ENCODE measurements around the gene TDRD12.
"Not testable (repeated sequence)": the region's sequence is repeated elsewhere in the genome, so short reads cannot be mapped to it uniquely, and the experiment has no call there.

Gene TDRD12

GRCh38 chr19:32842061-32842460 is 122.5 kb downstream of the TDRD12 start:
- no peak for TF ChIP-seq JUND (IDR thresholded peaks at IDR 0.05; ENCODE audit: low read depth)
- DNase-seq (ENCODE audit: low read depth in 1 of 2, low spot score in 1 of 2) = no peak
- in situ Hi-C loops (cut with HindIII; ENCODE audit: low pct_unique_long_range_greater_than_20kb, low sequenced_read_pairs) = no loop called here

DNA sequence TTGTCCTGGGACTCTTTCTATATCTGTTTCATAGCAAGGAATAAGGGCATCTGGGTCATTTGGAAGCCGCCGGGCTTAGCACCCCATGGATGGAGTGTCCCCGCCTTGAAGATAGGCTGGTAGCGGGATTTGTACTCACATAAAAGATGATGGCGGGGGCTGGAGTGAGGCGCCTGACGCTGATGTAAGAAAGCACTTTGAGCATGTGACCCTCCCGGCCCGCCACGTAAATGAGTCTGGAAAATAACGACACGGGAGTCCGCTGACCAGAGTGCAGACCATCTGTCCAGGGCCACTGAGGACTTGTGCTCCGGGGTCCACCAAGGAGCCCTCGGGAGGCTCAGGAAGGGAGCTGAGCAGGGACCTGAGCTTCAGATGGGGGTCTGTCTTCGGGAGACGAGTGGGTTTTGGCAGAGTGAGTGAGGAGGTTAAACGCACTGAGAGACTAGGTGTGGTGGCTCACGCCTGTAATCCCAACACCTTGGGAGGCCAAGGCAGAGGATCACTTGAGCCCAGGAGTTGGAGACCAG is 124.2 kb downstream of the TDRD12 start:
- DNase-seq (ENCODE audit: low read depth in 1 of 2, low spot score in 1 of 2) = no peak
- TF ChIP-seq JUND (IDR thresholded peaks at IDR 0.05; ENCODE audit: low read depth) = no peak
- in situ Hi-C loops (cut with HindIII; ENCODE audit: low pct_unique_long_range_greater_than_20kb, low sequenced_read_pairs) = no loop called here

DNA sequence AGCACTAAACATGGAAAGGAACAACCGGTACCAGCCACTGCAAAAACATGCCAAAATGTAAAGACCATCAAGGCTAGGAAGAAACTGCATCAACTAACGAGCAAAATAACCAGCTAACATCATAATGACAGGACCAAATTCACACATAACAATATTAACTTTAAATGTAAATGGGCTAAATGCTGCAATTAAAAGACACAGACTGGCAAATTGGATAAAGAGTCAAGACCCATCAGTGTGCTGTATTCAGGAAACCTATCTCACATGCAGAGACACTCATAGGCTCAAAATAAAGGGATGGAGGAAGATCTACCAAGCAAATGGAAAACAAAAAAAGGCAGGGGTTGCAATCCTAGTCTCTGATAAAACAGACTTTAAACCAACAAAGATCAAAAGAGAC is 128.5 kb downstream of the TDRD12 start:
- in situ Hi-C loops (cut with HindIII; ENCODE audit: low pct_unique_long_range_greater_than_20kb, low sequenced_read_pairs); DNase-seq (ENCODE audit: low read depth in 1 of 2, low spot score in 1 of 2): not testable (repeated sequence)

DNA sequence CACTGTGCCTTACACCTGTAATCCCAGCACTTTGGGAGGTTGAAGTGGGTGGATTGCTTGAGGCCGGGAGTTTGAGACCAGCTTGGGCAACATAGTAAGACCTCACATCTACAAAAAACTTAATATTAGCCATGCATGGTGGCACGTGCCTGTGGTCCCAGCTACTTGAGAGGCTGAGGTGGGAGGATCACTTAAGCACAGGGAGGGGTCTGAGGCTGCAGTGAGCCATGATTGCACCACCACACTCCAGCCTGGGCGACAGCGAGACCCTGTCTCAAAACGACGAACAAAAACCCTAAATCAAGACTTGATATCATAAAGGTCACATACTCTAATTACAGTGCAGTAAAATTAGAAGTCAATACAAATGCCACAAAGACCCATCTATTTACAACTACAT is 132.6 kb downstream of the TDRD12 start:
- in situ Hi-C loops (cut with HindIII; ENCODE audit: low pct_unique_long_range_greater_than_20kb, low sequenced_read_pairs) = no loop called here
- DNase-seq (ENCODE audit: low read depth in 1 of 2, low spot score in 1 of 2) = no peak
- TF ChIP-seq JUND (IDR thresholded peaks at IDR 0.05; ENCODE audit: low read depth) = no peak

DNA sequence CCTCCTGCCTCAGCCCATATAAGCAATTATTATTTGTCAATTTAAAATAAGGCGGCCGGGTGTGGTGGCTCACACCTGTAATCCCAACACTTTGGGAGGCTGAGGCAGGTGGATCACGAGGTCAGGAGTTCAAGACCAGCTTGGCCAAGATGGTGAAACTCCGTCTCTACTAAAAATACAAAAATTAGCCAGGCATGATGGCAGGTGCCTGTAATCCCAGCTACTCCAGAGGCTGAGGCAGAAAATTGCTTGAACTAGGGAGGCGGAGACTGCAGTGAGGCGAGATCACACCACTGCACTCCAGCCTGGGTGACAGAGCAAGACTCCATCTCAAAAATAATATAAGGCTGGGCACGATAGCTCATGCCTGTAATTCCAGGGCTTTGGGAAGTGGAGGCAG is 137.3 kb downstream of the TDRD12 start:
- DNase-seq (ENCODE audit: low read depth in 1 of 2, low spot score in 1 of 2); in situ Hi-C loops (cut with HindIII; ENCODE audit: low pct_unique_long_range_greater_than_20kb, low sequenced_read_pairs): not testable (repeated sequence)

DNA sequence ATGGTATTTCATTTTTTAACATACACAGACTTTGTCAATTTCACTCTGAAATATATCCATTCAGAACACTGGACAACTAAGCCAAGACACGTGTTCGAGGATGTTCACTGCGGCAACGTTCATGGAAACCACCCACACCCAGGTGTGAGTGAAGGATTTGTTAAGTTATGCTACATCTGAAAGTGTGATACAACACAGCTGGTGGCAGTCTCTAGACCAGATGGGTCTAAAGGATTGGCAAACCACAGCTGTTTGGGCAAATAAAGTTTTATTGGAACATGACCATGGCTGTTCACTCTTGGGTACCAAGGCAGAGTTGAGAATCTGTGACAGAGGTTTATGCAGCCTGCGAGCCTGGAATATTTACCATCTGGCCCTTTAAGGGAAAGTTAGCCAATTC is 138.0 kb downstream of the TDRD12 start:
- TF ChIP-seq JUND (IDR thresholded peaks at IDR 0.05; ENCODE audit: low read depth) = no peak
- no peak for DNase-seq (ENCODE audit: low read depth in 1 of 2, low spot score in 1 of 2)
- in situ Hi-C loops (cut with HindIII; ENCODE audit: low pct_unique_long_range_greater_than_20kb, low sequenced_read_pairs) = no loop called here

DNA sequence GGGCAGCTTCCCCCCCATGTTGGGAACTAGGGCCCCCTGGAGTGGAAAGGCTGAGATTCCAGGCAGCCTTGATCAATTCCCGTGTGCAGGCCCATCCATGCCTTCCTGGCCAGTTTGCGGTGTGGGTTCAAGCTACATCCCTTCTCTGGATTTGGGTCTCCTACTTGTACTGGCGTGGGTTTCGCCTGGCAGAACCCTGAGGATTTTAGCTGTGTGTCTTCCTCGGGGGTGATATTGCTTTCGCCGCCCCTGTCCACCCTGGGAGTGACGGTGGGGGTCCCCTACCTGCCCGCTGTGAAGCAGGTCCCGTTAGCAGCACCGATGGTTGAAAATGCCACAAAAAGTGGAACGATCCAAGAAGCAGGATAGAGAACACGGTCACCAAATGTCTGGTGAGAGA is 138.6 kb downstream of the TDRD12 start:
- TF ChIP-seq JUND (IDR thresholded peaks at IDR 0.05; ENCODE audit: low read depth) = no peak
- DNase-seq (ENCODE audit: low read depth in 1 of 2, low spot score in 1 of 2) = no peak
- in situ Hi-C loops (cut with HindIII; ENCODE audit: low pct_unique_long_range_greater_than_20kb, low sequenced_read_pairs) = no loop called here

DNA sequence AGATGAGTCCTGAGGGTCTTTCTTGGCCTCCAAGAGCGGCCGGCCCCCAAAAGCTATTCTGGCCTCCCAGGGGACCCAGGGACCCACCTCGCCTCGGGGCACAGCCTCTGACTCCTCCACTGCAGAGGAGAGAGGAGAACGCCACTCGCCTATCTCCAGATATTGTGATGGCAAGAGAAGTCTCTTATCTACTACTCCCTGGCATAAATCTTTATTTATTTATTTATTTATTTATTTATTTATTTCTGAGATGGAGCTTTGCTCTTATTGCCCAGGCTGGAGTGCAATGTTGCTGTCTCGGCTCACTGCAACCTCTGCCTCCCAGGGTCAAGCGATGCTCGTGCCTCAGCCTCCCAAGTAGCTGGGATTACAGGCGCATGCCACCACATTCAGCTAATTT is 139.0 kb downstream of the TDRD12 start:
- in situ Hi-C loops (cut with HindIII; ENCODE audit: low pct_unique_long_range_greater_than_20kb, low sequenced_read_pairs) = no loop called here
- TF ChIP-seq JUND (IDR thresholded peaks at IDR 0.05; ENCODE audit: low read depth) = no peak
- DNase-seq (ENCODE audit: low read depth in 1 of 2, low spot score in 1 of 2) = no peak

- in situ Hi-C loops (cut with HindIII; ENCODE audit: low pct_unique_long_range_greater_than_20kb, low sequenced_read_pairs) = no loop called here
- no peak for DNase-seq (ENCODE audit: low read depth in 1 of 2, low spot score in 1 of 2)
- TF ChIP-seq JUND (IDR thresholded peaks at IDR 0.05; ENCODE audit: low read depth) = no peak
Measured at GRCh38 chr19:32859591-32859990, 140.0 kb downstream of the TDRD12 start.

DNA sequence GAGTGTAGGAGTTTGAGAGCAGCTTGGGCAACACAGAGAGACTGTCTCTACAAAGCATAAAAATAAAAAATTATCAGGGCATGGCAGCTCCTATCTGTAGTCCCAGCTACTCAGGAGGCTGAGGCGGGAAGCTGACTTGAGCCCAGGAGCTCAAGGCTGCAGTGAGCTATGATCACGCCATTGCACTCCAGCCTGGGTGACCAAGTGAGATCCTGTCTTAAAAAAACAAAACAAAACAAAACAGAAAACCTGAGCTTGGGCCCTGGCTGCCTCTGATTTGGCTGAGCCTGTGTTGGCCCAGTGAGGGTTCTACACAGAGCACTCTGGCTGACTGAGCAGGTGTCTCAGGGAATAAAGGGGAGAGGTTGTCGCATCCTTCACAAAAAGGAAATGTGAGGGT is 142.0 kb downstream of the TDRD12 start:
- in situ Hi-C loops (cut with HindIII; ENCODE audit: low pct_unique_long_range_greater_than_20kb, low sequenced_read_pairs) = no loop called here
- TF ChIP-seq JUND (IDR thresholded peaks at IDR 0.05; ENCODE audit: low read depth) = no peak
- DNase-seq (ENCODE audit: low read depth in 1 of 2, low spot score in 1 of 2) = no peak

DNA sequence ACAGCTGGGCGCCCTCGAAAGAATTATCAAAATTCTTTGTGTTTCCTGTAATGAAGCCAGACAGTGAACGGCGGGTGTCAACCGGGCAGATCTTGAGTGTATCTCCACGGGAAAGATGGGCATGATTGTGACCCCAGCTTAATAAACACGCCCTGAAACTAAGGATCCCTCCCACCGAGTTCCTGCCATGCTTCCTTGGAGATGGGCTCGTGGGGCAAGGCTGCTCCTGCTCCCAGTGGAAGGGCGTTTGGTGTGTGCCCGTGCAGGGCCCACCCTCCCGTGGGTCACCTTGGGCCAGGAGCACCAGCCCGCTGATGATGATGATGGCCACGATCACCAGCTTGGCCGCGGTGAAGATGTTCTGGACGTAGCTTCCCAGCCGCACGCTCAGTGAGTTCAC is 142.6 kb downstream of the TDRD12 start:
- in situ Hi-C loops (cut with HindIII; ENCODE audit: low pct_unique_long_range_greater_than_20kb, low sequenced_read_pairs) = no loop called here
- DNase-seq (ENCODE audit: low read depth in 1 of 2, low spot score in 1 of 2) = no peak
- no peak for TF ChIP-seq JUND (IDR thresholded peaks at IDR 0.05; ENCODE audit: low read depth)

- no peak for TF ChIP-seq JUND (IDR thresholded peaks at IDR 0.05; ENCODE audit: low read depth)
- in situ Hi-C loops (cut with HindIII; ENCODE audit: low pct_unique_long_range_greater_than_20kb, low sequenced_read_pairs) = no loop called here
Measured at GRCh38 chr19:32862741-32863140, 143.2 kb downstream of the TDRD12 start.

GRCh38 chr19:32863301-32863700 is 143.7 kb downstream of the TDRD12 start:
- DNase-seq (ENCODE audit: low read depth in 1 of 2, low spot score in 1 of 2) = no peak
- no peak for TF ChIP-seq JUND (IDR thresholded peaks at IDR 0.05; ENCODE audit: low read depth)
- in situ Hi-C loops (cut with HindIII; ENCODE audit: low pct_unique_long_range_greater_than_20kb, low sequenced_read_pairs) = no loop called here

More at GRCh38 chr19:32862741-32863140, 143.2 kb downstream of the TDRD12 start:
- DNase-seq (ENCODE audit: low read depth in 1 of 2, low spot score in 1 of 2) = no peak

DNA sequence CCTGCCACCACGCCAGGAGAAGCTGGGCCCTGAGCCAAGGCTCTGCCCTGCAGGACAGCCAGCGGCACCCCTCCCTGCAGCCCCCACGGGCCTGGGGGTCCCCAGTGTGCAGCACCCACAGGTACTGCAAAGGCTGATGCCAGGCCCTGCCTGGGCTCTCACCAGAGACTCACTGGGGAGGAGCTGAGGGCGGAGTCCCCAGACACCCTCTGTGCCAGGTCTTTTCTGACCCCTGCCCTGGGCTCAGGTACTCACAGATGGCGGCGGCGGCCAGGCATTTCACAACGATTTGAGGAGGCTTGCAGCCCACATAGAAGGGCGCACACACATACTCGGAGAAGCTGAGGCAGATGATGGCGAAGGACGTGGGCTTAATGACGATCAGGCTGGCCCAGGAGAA is 144.3 kb downstream of the TDRD12 start:
- TF ChIP-seq JUND (IDR thresholded peaks at IDR 0.05; ENCODE audit: low read depth) = no peak
- in situ Hi-C loops (cut with HindIII; ENCODE audit: low pct_unique_long_range_greater_than_20kb, low sequenced_read_pairs) = no loop called here
- no peak for DNase-seq (ENCODE audit: low read depth in 1 of 2, low spot score in 1 of 2)

All from T47D (cell line).